Upper lobe of left lung (tissue), 4 donors: ENCODE measurements around the gene FEM1B.

Source experiments
- CTCF ChIP-seq, 6 experiments: fragments of 450-650 bp in 4 of 6; fragments of 200-600 bp in 2 of 6; sonication (generic) in 2 of 6; IDR thresholded peaks; one replicate each; pipeline ENCODE4 v1.5.1; 2016 to 2019; ENCODE audit warnings: antibody characterized with exemption in 6 of 6
- EP300 ChIP-seq, 4 donors: sonication (generic); formaldehyde crosslinking; IDR thresholded peaks; one replicate each; pipeline ENCODE4 v1.5.1; 2017; ENCODE audit warnings: antibody characterized with exemption in 4 of 4, control low read depth in 2 of 4
- POLR2A ChIP-seq, 4 donors: fragments of 450-650 bp; IDR thresholded peaks; one replicate each; pipeline ENCODE4 v1.5.1; 2016 to 2017; ENCODE audit warnings: antibody characterized with exemption in 4 of 4, mild to moderate bottlenecking in 2 of 4
- POLR2AphosphoS5 ChIP-seq, 2 donors: sonication (generic); formaldehyde crosslinking; IDR thresholded peaks; one replicate each; pipeline ENCODE4 v1.5.1; 2017; ENCODE audit warnings: antibody characterized with exemption in 2 of 2

GRCh38 chr15:68272721-68273271 is 4.7 kb upstream of the FEM1B start:
- TF ChIP-seq POLR2A (IDR thresholded peaks at IDR 0.05), result no peak
- no peak for TF ChIP-seq CTCF (IDR thresholded peaks at IDR 0.05)
- no peak for TF ChIP-seq POLR2AphosphoS5 (IDR thresholded peaks at IDR 0.05)
- TF ChIP-seq EP300 (IDR thresholded peaks at IDR 0.05), result no peak
